GM23338 (cell line): ENCODE measurements around the gene XKR8. TPM values are rescaled to one million over a fixed set of nuclear protein-coding genes. Genes with fewer than 3 reads are reported as not detected.

Experiments used
- ATAC-seq: fragments of 200-7000 bp; cut with Tn5 transposase; 3 replicates; pipeline ENCODE4 v1.9.1; 2020
- DNase-seq: peaks from one replicate; pipeline ENCODE4 v3.0.0-alpha.2; 2015; ENCODE audit warnings: low spot score
- H2AFZ ChIP-seq: fragments of 200-600 bp; sonication (generic); 2 replicates; pipeline ENCODE4 v1.8.0; 2016; ENCODE audit warnings: antibody characterized with exemption, mild to moderate bottlenecking, moderate library complexity
- H3F3A ChIP-seq: fragments of 200-600 bp; sonication (generic); replicated peaks from 2 replicates; pipeline ENCODE4 v1.8.0; 2017; ENCODE audit warnings: antibody characterized with exemption, mixed run types, low read depth
- H3K27ac ChIP-seq: fragments of 200-600 bp; sonication (generic); 2 replicates; pipeline ENCODE4 v1.6.1; 2016; ENCODE audit warnings: low read depth
- H3K27me3 ChIP-seq: fragments of 200-600 bp; sonication (generic); 2 replicates; pipeline ENCODE4 v1.8.0; 2016; ENCODE audit warnings: mild to moderate bottlenecking, mixed run types, moderate library complexity; ENCODE audit not compliant: insufficient read depth
- H3K36me3 ChIP-seq: fragments of 200-600 bp; sonication (generic); 2 replicates; pipeline ENCODE4 v1.8.0; 2016; ENCODE audit warnings: mild to moderate bottlenecking; ENCODE audit not compliant: insufficient read depth
- H3K4me1 ChIP-seq: fragments of 200-600 bp; sonication (generic); 2 replicates; pipeline ENCODE4 v1.8.0; 2016; ENCODE audit warnings: mild to moderate bottlenecking, moderate library complexity; ENCODE audit not compliant: insufficient read depth
- H3K4me2 ChIP-seq: fragments of 200-600 bp; sonication (generic); 2 replicates; pipeline ENCODE4 v1.7.1; 2017; ENCODE audit warnings: mixed run types
- H3K4me3 ChIP-seq: fragments of 200-600 bp; sonication (generic); 2 replicates; pipeline ENCODE4 v1.6.1; 2016; ENCODE audit warnings: mixed run types
- H3K79me2 ChIP-seq: fragments of 200-600 bp; sonication (generic); replicated peaks from 2 replicates; pipeline ENCODE4 v1.8.0; 2017; ENCODE audit warnings: mild to moderate bottlenecking; ENCODE audit not compliant: insufficient read depth
- H3K9me2 ChIP-seq: fragments of 200-600 bp; sonication (generic); 2 replicates; pipeline ENCODE4 v1.8.0; 2017; ENCODE audit not compliant: insufficient read depth
- H4K20me1 ChIP-seq: fragments of 200-600 bp; sonication (generic); replicated peaks from 2 replicates; pipeline ENCODE4 v1.8.0; 2017; ENCODE audit warnings: mild to moderate bottlenecking; ENCODE audit not compliant: insufficient read depth
- H3K27ac Mint-ChIP-seq: 2 replicates; pipeline ENCODE4 v1.8.0; 2020; ENCODE audit warnings: inconsistent platforms, mild to moderate bottlenecking, moderate library complexity, mixed read lengths
- H3K27me3 Mint-ChIP-seq: 3 replicates; pipeline ENCODE4 v1.8.0; 2022; ENCODE audit warnings: low read depth, mild to moderate bottlenecking, moderate library complexity, mixed read lengths, inconsistent platforms; ENCODE audit not compliant: insufficient read depth, poor library complexity
- H3K36me3 Mint-ChIP-seq: 3 replicates; pipeline ENCODE4 v1.8.0; 2021; ENCODE audit warnings: low read depth, mild to moderate bottlenecking, inconsistent platforms, moderate library complexity, mixed read lengths
- H3K4me1 Mint-ChIP-seq: 3 replicates; pipeline ENCODE4 v1.8.0; 2020; ENCODE audit warnings: mild to moderate bottlenecking, inconsistent platforms, mixed read lengths
- H3K4me3 Mint-ChIP-seq: 3 replicates; pipeline ENCODE4 v1.8.0; 2021; ENCODE audit warnings: moderate library complexity, mild to moderate bottlenecking, inconsistent platforms, mixed read lengths
- H3K9me3 Mint-ChIP-seq: 3 replicates; pipeline ENCODE4 v1.8.0; 2020; ENCODE audit warnings: moderate library complexity, mild to moderate bottlenecking, inconsistent platforms, mixed read lengths
- CREB1 ChIP-seq: fragments of 250-450 bp; sonication (Bioruptor Pico); IDR thresholded peaks from 2 replicates; pipeline ENCODE4 v1.5.0; 2020; ENCODE audit warnings: low read depth, mild to moderate bottlenecking, moderate library complexity
- ETS1 ChIP-seq: IDR thresholded peaks from 2 replicates; pipeline ENCODE4 v1.6.1; 2016; ENCODE audit warnings: antibody characterized with exemption
- EZH2 ChIP-seq: fragments of 200-600 bp; sonication (generic); IDR thresholded peaks from one replicate; pipeline ENCODE4 v1.8.0; 2017; ENCODE audit warnings: antibody characterized with exemption, mild to moderate bottlenecking, low read depth; ENCODE audit not compliant: unreplicated experiment
- EZH2phosphoT487 ChIP-seq: fragments of 200-600 bp; sonication (generic); IDR thresholded peaks from one replicate; pipeline ENCODE4 v1.8.1; 2018; ENCODE audit warnings: antibody characterized with exemption; ENCODE audit not compliant: unreplicated experiment
- NANOG ChIP-seq: IDR thresholded peaks from 2 replicates; pipeline ENCODE4 v1.6.1; 2016; ENCODE audit warnings: antibody characterized with exemption, borderline replicate concordance
- STAT1 ChIP-seq: IDR thresholded peaks from one replicate; pipeline ENCODE4 v1.6.1; 2016; ENCODE audit warnings: antibody characterized with exemption; ENCODE audit not compliant: unreplicated experiment
- ZNF114 ChIP-seq: fragments of 250-450 bp; sonication (Bioruptor Pico); IDR thresholded peaks from 2 replicates; pipeline ENCODE4 v1.5.0; 2020; ENCODE audit warnings: mild to moderate bottlenecking, moderate library complexity
- polyA plus RNA-seq: library from polyadenylated mRNA; unstranded; fragments of >200 nt; fragmentation: Nextera tagmentation; extraction: Ambion mirVana; gene quantifications from 2 replicates; pipeline ENCODE4 v1.2.1, GENCODE V29; 2016
- total RNA-seq: library from RNA; depleted of rRNA; stranded (reverse); fragments of >200 nt; shearing (Covaris generic); gene quantifications from 2 replicates; pipeline ENCODE4 v1.2.3, GENCODE V29; 2014
- TF ChIP-seq, protein P1 (sequence below): fragments of 250-450 bp; sonication (Bioruptor Pico); IDR thresholded peaks from 2 replicates; pipeline ENCODE4 v1.5.0; 2020; ENCODE audit warnings: mild to moderate bottlenecking, moderate library complexity

XKR8 gene
- total and polyA plus RNA-seq, 2 experiments from 2014 or later = 8.2 to 13.1 TPM

GRCh38 chr1:27971674-27972073 is 11.9 kb downstream of the XKR8 start (continued):
- TF ChIP-seq, protein P1, sequence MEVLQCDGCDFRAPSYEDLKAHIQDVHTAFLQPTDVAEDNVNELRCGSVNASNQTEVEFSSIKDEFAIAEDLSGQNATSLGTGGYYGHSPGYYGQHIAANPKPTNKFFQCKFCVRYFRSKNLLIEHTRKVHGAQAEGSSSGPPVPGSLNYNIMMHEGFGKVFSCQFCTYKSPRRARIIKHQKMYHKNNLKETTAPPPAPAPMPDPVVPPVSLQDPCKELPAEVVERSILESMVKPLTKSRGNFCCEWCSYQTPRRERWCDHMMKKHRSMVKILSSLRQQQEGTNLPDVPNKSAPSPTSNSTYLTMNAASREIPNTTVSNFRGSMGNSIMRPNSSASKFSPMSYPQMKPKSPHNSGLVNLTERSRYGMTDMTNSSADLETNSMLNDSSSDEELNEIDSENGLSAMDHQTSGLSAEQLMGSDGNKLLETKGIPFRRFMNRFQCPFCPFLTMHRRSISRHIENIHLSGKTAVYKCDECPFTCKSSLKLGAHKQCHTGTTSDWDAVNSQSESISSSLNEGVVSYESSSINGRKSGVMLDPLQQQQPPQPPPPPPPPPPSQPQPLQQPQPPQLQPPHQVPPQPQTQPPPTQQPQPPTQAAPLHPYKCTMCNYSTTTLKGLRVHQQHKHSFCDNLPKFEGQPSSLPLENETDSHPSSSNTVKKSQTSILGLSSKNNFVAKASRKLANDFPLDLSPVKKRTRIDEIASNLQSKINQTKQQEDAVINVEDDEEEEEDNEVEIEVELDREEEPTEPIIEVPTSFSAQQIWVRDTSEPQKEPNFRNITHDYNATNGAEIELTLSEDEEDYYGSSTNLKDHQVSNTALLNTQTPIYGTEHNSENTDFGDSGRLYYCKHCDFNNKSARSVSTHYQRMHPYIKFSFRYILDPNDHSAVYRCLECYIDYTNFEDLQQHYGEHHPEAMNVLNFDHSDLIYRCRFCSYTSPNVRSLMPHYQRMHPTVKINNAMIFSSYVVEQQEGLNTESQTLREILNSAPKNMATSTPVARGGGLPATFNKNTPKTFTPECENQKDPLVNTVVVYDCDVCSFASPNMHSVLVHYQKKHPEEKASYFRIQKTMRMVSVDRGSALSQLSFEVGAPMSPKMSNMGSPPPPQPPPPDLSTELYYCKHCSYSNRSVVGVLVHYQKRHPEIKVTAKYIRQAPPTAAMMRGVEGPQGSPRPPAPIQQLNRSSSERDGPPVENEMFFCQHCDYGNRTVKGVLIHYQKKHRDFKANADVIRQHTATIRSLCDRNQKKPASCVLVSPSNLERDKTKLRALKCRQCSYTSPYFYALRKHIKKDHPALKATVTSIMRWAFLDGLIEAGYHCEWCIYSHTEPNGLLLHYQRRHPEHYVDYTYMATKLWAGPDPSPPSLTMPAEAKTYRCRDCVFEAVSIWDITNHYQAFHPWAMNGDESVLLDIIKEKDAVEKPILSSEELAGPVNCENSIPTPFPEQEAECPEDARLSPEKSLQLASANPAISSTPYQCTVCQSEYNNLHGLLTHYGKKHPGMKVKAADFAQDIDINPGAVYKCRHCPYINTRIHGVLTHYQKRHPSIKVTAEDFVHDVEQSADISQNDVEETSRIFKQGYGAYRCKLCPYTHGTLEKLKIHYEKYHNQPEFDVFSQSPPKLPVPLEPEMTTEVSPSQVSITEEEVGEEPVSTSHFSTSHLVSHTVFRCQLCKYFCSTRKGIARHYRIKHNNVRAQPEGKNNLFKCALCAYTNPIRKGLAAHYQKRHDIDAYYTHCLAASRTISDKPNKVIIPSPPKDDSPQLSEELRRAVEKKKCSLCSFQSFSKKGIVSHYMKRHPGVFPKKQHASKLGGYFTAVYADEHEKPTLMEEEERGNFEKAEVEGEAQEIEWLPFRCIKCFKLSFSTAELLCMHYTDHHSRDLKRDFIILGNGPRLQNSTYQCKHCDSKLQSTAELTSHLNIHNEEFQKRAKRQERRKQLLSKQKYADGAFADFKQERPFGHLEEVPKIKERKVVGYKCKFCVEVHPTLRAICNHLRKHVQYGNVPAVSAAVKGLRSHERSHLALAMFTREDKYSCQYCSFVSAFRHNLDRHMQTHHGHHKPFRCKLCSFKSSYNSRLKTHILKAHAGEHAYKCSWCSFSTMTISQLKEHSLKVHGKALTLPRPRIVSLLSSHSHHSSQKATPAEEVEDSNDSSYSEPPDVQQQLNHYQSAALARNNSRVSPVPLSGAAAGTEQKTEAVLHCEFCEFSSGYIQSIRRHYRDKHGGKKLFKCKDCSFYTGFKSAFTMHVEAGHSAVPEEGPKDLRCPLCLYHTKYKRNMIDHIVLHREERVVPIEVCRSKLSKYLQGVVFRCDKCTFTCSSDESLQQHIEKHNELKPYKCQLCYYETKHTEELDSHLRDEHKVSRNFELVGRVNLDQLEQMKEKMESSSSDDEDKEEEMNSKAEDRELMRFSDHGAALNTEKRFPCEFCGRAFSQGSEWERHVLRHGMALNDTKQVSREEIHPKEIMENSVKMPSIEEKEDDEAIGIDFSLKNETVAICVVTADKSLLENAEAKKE (CRISPR knock-in tag) = no peak
- TF ChIP-seq CREB1 (CRISPR knock-in tag) (no peak), EZH2 (no peak), ETS1 (no peak), STAT1 (no peak), ZNF114 (CRISPR knock-in tag) (no peak), NANOG (no peak), EZH2phosphoT487 (no peak)

DNA sequence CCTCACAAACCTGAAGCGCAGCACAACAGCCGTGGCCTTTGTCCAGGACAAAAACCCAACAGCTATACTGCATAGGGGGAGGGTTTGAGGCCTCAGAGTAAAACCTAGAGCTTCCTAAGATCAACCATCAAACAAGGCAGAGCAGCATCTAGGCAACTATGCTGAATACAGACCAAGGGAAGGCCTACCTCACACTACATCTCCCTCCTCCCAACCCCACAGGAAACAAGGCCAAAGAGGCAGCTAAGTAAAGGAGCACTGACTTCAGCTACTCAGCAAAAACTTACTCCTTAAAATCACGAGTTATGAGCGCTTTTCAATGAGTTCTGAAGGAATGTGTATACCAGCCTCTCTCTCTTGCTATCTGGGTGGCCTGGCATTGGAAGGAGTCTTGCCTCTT is 12.4 kb downstream of the XKR8 start:
- Histone ChIP-seq H3K36me3 (no peaks in the 10 kb centered on the region; the same call in 1 of the 2 replicates), H4K20me1 (0 out of 2 replicates have a peak, but pooled peaks cover 4% of the 10 kb centered on the region), H3K27me3 (no peaks in the 10 kb centered on the region), H3K4me3 (no peak overlapping the region), H2AFZ (no peak overlapping the region), H3K4me1 (no peaks in the 10 kb centered on the region), H3F3A (no peaks in the 10 kb centered on the region), H3K9me2 (no peaks in the 10 kb centered on the region), H3K4me2 (no peak overlapping the region), H3K79me2 (no peaks in the 10 kb centered on the region), H3K27ac (no peak overlapping the region)
- no peak for TF ChIP-seq ZNF114 (CRISPR knock-in tag)
- TF ChIP-seq, protein P1 (CRISPR knock-in tag) = no peak
- Mint-ChIP-seq H3K9me3 (no peaks in the 10 kb centered on the region), H3K4me1 (no peaks in the 10 kb centered on the region), H3K27me3 (peaks cover under 1% of the 10 kb centered on the region), H3K36me3 (peaks cover 3% of the 10 kb centered on the region), H3K4me3 (no peak overlapping the region), H3K27ac (peak overlapping the region; percentile 73; the same call in 1 of the 2 replicates)
- no peak for ATAC-seq
- no peak for DNase-seq
